ENCODE results near the gene INVS.
A peak's percentile ranks its signal among the peaks of the same experiment; 100 is the strongest.
"Not testable (repeated sequence)": the region's sequence is repeated elsewhere in the genome, so short reads cannot be mapped to it uniquely, and the experiment has no call there.

Gene INVS

DNA sequence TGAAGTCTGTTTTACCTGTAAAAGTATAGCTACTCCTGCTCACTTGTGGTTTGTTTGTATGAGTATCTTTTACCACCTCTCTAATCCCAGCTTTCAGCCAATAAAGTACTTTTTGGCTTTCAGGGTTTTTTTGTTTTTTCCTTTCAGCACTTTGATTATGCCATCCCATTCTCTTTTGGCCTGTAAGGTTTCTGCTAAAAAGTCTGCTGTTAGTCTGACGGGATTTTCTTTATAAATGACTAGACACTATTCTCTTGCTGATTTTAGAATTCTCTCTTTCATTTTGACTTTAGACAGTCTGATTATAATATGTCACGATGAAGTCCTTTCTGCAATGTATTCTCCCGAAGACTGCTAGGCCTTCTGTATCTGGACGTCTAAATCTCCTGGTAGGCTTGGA lies 216.5 kb downstream of the INVS start:
- DNase-seq = no peak

DNA sequence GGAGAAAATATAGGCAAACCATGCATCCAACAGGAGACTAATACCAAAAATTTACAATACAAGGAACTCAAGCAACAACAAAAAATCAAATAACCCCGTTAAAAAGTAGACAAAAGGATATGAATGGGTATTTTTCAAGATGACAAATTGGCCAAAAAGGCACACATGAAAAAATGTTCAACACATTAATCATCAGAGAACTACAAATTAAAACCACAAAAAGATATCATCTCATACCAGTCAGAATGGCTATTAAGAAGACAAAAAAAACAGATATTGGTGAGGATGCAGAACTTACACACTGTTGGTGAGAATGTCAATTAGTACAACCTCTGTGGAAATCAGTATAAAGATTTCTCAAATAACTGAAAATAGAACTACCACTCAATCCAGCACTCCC lies 218.7 kb downstream of the INVS start:
- no peak for DNase-seq

DNA sequence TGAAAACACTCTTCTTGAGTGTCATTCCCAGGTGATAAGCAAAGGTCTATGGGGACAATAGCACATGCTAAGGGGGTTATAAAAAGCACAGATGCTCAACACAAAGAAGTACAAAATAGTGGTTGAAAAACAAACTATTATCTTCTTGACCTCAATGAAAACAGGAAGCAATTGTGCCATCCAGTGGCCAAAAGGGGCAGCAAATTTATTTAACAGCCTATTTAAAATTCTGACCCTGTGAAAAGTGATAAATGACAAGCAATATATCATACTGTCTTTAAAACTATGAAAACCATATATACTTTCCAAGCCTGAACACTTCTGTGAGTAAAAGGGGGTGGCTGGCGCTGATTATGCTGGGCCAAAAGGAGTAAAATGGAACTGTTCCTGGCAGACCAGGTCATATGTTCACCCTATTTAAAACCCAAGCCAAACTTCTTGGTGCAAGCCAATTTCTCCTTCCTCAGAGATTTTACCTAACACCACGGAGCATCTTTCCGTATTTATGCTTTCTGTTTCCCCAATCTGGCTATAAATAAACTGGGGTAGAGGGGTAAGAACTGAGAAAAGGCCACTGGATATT lies 224.0 kb downstream of the INVS start:
- DNase-seq = peak in 11 of 51 donors; percentile 4 to 51 (median 29)

DNA sequence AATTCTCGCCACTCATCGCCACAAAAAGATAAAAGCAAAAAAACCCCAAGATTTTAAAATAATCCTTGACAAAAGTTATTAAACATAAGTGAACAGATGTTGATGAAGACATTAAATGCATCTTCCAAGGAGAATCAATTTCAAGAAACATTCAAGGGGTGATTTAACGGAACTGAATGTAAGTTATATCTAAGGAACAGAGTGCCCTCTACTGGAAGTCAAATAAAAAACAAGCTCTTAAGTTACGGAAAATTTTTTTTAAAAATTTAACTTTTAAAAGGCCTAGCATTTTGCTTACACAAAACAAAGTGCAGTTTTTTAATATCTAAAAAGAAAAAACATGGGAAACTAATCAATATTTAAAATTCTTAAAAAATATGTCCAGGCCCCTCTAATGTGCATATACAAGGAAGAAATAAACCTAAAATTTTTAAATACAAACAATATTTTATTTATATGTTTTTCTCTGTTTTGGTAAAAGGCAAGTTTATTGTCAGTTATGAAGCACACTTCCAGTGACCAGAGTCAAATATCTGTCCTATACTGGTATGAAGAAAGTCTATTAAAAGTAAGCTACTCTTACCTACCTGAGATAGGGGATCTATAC lies 225.7 kb downstream of the INVS start:
- no peak for DNase-seq

DNA sequence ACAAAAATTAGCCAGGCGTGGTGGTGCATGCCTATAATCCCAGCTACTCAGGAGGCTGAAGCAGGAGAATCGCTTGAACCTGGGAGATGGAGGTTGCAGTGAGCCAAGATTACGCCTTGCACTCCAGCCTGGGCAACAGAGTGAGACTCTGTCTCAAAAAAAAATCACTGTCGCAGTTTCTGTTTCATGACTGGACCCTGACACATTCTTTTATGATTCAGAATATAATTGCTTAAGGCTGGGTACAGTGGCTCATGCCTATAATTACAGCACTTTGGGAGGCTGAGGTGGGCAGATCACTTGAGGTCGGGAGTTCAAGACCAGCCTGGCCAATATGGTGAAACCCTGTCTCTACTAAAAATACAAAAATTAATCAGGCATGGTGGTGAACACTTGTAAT lies 239.7 kb downstream of the INVS start:
- DNase-seq = not testable (repeated sequence)

DNA sequence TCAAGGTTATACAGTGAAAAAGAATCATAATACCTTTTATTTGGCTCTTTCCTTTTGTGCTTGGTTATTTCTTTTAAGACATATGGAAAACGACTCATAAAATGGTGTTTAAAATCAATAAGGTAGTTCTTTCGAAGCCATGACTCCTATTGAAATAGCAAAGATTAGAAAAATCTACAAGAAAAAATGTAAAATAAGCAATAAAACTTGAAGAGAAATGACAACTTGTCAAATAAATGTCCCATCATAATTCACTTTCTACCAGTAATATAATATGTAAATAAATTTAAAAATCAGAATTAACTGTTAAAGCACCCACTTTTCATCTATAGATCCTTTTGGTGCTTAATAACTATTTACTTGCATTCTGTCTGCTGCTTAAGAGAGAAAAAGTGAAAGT lies 241.2 kb downstream of the INVS start:
- DNase-seq = no peak

DNA sequence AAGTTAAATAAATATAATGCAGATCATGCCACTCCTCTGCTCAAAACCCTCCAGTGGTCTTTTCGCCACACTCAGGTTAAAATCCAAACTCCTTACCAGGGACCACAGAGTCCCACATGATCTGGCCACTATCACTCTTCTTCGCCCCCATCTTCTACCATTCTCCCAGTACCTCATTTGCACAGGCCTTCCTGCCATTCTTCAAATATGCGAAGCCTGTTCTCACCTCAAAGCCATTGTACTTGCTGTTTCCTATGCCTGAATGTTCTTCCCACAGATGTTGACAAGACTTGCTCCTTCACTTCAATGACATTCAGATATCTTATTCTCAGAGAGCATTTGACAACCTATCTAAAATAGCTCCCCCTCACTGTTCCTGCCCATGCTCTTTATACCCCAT lies 242.8 kb downstream of the INVS start:
- no peak for DNase-seq

DNA sequence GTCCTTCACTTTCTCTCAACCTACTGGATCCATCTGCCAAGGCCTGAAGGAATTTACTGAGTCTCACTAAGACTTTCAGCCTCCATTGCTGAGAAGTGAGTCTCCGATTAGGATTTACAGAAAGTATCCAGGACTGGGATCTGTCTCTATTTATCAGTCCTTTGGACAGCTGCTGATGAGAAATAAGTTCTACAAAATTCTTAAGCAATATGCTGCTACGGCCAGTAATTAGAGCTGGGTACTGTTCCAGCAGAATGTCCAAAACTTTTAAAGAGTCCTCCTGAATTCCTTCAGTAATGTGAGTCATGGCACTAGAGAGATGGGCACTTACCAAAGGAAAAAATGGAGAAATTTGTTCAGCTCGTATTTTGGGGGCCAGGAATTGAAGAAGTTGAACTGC lies 247.8 kb downstream of the INVS start:
- no peak for DNase-seq

DNA sequence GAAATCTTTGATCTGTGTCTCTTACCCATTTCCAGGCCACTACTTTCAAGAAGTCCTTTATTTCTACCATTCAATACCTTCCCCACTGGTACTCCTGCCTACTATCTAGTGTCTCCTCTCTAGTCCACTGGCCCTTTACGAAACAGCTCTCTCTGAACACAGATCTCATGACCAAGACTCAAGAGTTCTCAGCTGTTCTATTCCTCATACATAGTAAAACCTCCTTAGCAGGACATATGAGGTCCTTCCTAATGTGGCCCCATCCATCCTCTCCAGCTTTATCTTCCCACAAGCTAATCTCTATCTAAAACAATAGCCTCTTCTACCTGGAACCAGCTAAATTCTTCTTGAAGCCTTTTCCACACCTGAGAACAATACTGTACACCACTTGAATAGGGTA lies 251.1 kb downstream of the INVS start:
- no peak for DNase-seq

Data from hypothalamus (tissue), 51 donors.